ENCODE measurements around the gene KRT3.

- TF ChIP-seq, protein P1, sequence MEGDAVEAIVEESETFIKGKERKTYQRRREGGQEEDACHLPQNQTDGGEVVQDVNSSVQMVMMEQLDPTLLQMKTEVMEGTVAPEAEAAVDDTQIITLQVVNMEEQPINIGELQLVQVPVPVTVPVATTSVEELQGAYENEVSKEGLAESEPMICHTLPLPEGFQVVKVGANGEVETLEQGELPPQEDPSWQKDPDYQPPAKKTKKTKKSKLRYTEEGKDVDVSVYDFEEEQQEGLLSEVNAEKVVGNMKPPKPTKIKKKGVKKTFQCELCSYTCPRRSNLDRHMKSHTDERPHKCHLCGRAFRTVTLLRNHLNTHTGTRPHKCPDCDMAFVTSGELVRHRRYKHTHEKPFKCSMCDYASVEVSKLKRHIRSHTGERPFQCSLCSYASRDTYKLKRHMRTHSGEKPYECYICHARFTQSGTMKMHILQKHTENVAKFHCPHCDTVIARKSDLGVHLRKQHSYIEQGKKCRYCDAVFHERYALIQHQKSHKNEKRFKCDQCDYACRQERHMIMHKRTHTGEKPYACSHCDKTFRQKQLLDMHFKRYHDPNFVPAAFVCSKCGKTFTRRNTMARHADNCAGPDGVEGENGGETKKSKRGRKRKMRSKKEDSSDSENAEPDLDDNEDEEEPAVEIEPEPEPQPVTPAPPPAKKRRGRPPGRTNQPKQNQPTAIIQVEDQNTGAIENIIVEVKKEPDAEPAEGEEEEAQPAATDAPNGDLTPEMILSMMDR (IDR thresholded peaks at IDR 0.05): no peak
- no peak for TF ChIP-seq POLR2AphosphoS5 (IDR thresholded peaks at IDR 0.05)
- TF ChIP-seq POLR2A (IDR thresholded peaks at IDR 0.05): no peak
Measured at GRCh38 chr12:52812749-52813148, 16.8 kb upstream of the KRT3 start.
